Osteocyte (in vitro differentiated cells): ENCODE measurements around the gene OR52I2. TPM values are rescaled to one million over a fixed set of nuclear protein-coding genes. Genes with fewer than 3 reads are reported as not detected.

Source experiments
- DNase-seq: peaks from one replicate; pipeline ENCODE4 v3.0.0; 2021; ENCODE audit warnings: mixed read lengths; ENCODE audit not compliant: unreplicated experiment; ENCODE audit errors: extremely low spot score
- H3K27ac Mint-ChIP-seq: one replicate; pipeline ENCODE4 v1.8.0; 2021; ENCODE audit warnings: mild to moderate bottlenecking, mixed read lengths; ENCODE audit not compliant: unreplicated experiment
- H3K27me3 Mint-ChIP-seq: one replicate; pipeline ENCODE4 v1.8.0; 2021; ENCODE audit warnings: mixed read lengths; ENCODE audit not compliant: unreplicated experiment
- H3K36me3 Mint-ChIP-seq: one replicate; pipeline ENCODE4 v1.8.0; 2021; ENCODE audit warnings: mixed read lengths; ENCODE audit not compliant: unreplicated experiment
- H3K4me1 Mint-ChIP-seq: one replicate; pipeline ENCODE4 v1.8.0; 2021; ENCODE audit warnings: mixed read lengths; ENCODE audit not compliant: unreplicated experiment
- H3K4me3 Mint-ChIP-seq: one replicate; pipeline ENCODE4 v1.8.0; 2021; ENCODE audit warnings: mild to moderate bottlenecking, moderate library complexity, mixed read lengths; ENCODE audit not compliant: unreplicated experiment
- H3K9me3 Mint-ChIP-seq: one replicate; pipeline ENCODE4 v1.8.0; 2021; ENCODE audit warnings: mixed read lengths; ENCODE audit not compliant: unreplicated experiment
- CTCF ChIP-seq: fragments of 200-600 bp; sonication (generic); IDR thresholded peaks from 2 replicates; pipeline ENCODE4 v1.5.0; 2021; ENCODE audit warnings: antibody characterized with exemption, mild to moderate bottlenecking, moderate library complexity
- total RNA-seq: library from RNA; stranded (reverse); gene quantifications from 2 replicates; pipeline ENCODE4 v1.2.1, GENCODE V29; 2021

OR52I2 gene
- total RNA-seq, 1 donor from 2014 or later, result not detected

- H3K4me3 Mint-ChIP-seq, result no peak overlapping the region
- no peak for DNase-seq
- TF ChIP-seq CTCF, result no peak
- peaks cover 21% of the 10 kb centered on the region for H3K27me3 Mint-ChIP-seq
- H3K4me1 Mint-ChIP-seq, result no peaks in the 10 kb centered on the region
- no peak overlapping the region for H3K27ac Mint-ChIP-seq
- no peaks in the 10 kb centered on the region for H3K9me3 Mint-ChIP-seq
- no peaks in the 10 kb centered on the region for H3K36me3 Mint-ChIP-seq
Observed at GRCh38 chr11:4578624-4579023, 2.9 kb upstream of the OR52I2 start.

DNA sequence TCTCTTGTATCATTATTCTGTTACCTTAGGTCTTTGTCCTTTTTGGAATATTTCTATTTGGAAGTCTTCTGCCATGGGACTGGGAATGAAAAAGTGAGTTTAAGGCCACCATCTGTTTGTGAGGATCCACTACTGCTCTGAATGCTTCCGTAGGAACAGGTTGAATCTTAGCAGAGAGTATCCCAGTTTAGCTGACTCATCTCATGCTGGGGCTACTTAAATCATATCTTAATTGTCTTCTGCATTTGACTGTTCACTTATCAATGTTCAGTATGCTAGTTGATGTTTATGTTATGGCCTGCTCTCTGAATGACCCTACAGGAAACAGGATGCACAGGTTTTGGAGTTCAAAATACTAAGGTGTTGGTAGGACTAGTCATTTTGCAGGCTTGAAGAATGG is 1.4 kb upstream of the OR52I2 start:
- Mint-ChIP-seq H3K4me3 (no peak overlapping the region), H3K36me3 (no peaks in the 10 kb centered on the region), H3K9me3 (no peaks in the 10 kb centered on the region), H3K27ac (no peak overlapping the region), H3K4me1 (no peaks in the 10 kb centered on the region), H3K27me3 (peaks cover 35% of the 10 kb centered on the region)
- no peak for DNase-seq
- TF ChIP-seq CTCF, result no peak

DNA sequence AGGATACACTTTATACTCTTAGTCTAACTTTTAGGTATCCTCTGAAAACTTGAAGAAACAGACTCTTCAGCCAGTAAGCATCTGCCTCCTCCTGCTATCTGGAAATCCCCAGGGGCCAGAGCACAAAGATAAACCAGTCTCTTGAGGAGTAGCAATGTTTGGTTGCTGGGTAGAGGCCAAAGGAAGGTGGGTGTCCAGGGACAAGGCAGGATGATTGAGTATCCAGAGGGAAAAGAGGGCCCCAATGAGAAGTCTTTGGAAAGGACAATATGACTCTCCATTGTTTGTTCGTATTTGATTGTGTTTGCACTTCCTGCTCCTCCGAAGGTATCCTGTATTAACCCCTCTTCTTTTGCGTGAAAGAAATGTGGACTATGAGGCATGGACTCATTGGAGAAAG is 7.5 kb downstream of the OR52I2 start:
- Mint-ChIP-seq H3K27me3 (peaks cover 46% of the 10 kb centered on the region), H3K36me3 (no peaks in the 10 kb centered on the region), H3K4me3 (no peak overlapping the region), H3K4me1 (no peaks in the 10 kb centered on the region), H3K9me3 (no peaks in the 10 kb centered on the region), H3K27ac (no peak overlapping the region)
- DNase-seq, result no peak
- TF ChIP-seq CTCF, result no peak

- Mint-ChIP-seq H3K4me1 (no peaks in the 10 kb centered on the region), H3K9me3 (no peaks in the 10 kb centered on the region), H3K27me3 (peaks cover 20% of the 10 kb centered on the region), H3K27ac (no peak within 1 kb of the TSS), H3K4me3 (no peak within 1 kb of the TSS), H3K36me3 (peaks cover 5% of the 10 kb centered on the region)
- DNase-seq, result no peak
- TF ChIP-seq CTCF, result no peak
Observed at GRCh38 chr11:4593739-4594138, 12.2 kb downstream of the OR52I2 start, which contains the start of gene OR52I1. OR52I1 (plus strand) TSS chr11:4594039; CDS start chr11:4594039, 0 bp downstream.

GRCh38 chr11:4605057-4605456 is 23.5 kb downstream of the OR52I2 start:
- peaks cover 2% of the 10 kb centered on the region for H3K9me3 Mint-ChIP-seq
- peaks cover 24% of the 10 kb centered on the region for H3K4me1 Mint-ChIP-seq
- no peak for TF ChIP-seq CTCF
- H3K4me3 Mint-ChIP-seq, result no peak overlapping the region
- peaks cover 22% of the 10 kb centered on the region for H3K36me3 Mint-ChIP-seq
- no peaks in the 10 kb centered on the region for H3K27me3 Mint-ChIP-seq
- DNase-seq, result no peak
- H3K27ac Mint-ChIP-seq, result no peak overlapping the region
